ENCODE measurements around the gene ACOT7.

ACOT7 gene

DNA sequence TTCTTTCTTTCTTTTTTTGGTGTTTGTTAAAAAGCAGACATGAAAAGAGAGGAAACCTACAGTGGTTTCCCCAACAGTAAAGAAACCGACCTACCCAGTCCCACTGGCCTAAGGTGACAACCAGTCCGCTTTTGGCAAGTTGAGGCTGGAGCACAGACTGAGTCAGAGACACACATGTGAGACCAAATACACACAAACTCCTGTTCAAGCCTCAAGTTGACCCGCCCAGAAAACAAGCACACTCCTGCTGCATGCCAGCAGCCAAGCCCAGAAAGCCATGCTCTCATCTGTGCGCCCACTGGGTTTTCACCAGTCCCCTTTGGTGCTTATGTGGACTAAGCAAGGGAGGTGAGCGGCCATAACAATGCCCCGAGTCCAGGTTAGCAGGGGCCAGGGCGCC, 68.1 kb downstream of the ACOT7 start:
- no peak for TF ChIP-seq POLR2A (IDR thresholded peaks at IDR 0.05; ENCODE audit: low read depth, low read length)
- TF ChIP-seq PAX5 (IDR thresholded peaks at IDR 0.05; ENCODE audit: insufficient read depth, low read length, severe bottlenecking) = no peak
- TF ChIP-seq SPI1 (IDR thresholded peaks at IDR 0.05; ENCODE audit: low read depth, low read length) = no peak
- no peak for TF ChIP-seq POLR2AphosphoS5 (IDR thresholded peaks at IDR 0.05; ENCODE audit: low read depth, low read length)
- TF ChIP-seq TAF1 (IDR thresholded peaks at IDR 0.05; ENCODE audit: low read depth, low read length) = no peak
- no peak for TF ChIP-seq POU2F2 (IDR thresholded peaks at IDR 0.05; ENCODE audit: low read depth, low read length)
- DNase-seq (ENCODE audit: insufficient read length, low spot score) (no peak), FAIRE-seq (no peak)

GRCh38 chr1:6322161-6322560, 71.4 kb downstream of the ACOT7 start:
- TF ChIP-seq POU2F2 (IDR thresholded peaks at IDR 0.05; ENCODE audit: low read depth, low read length) (no peak), SPI1 (IDR thresholded peaks at IDR 0.05; ENCODE audit: low read depth, low read length) (no peak), POLR2AphosphoS5 (IDR thresholded peaks at IDR 0.05; ENCODE audit: low read depth, low read length) (no peak), POLR2A (IDR thresholded peaks at IDR 0.05; ENCODE audit: low read depth, low read length) (no peak), PAX5 (IDR thresholded peaks at IDR 0.05; ENCODE audit: insufficient read depth, low read length, severe bottlenecking) (no peak), TAF1 (IDR thresholded peaks at IDR 0.05; ENCODE audit: low read depth, low read length) (no peak)
- DNase-seq (ENCODE audit: insufficient read length, low spot score) (no peak), FAIRE-seq (no peak)

GRCh38 chr1:6321205-6321604, 72.4 kb downstream of the ACOT7 start:
- TF ChIP-seq POU2F2 (IDR thresholded peaks at IDR 0.05; ENCODE audit: low read depth, low read length) (no peak), TAF1 (IDR thresholded peaks at IDR 0.05; ENCODE audit: low read depth, low read length) (no peak), POLR2AphosphoS5 (IDR thresholded peaks at IDR 0.05; ENCODE audit: low read depth, low read length) (no peak), POLR2A (IDR thresholded peaks at IDR 0.05; ENCODE audit: low read depth, low read length) (no peak), PAX5 (IDR thresholded peaks at IDR 0.05; ENCODE audit: insufficient read depth, low read length, severe bottlenecking) (no peak), SPI1 (IDR thresholded peaks at IDR 0.05; ENCODE audit: low read depth, low read length) (no peak)
- no peak for FAIRE-seq

DNA sequence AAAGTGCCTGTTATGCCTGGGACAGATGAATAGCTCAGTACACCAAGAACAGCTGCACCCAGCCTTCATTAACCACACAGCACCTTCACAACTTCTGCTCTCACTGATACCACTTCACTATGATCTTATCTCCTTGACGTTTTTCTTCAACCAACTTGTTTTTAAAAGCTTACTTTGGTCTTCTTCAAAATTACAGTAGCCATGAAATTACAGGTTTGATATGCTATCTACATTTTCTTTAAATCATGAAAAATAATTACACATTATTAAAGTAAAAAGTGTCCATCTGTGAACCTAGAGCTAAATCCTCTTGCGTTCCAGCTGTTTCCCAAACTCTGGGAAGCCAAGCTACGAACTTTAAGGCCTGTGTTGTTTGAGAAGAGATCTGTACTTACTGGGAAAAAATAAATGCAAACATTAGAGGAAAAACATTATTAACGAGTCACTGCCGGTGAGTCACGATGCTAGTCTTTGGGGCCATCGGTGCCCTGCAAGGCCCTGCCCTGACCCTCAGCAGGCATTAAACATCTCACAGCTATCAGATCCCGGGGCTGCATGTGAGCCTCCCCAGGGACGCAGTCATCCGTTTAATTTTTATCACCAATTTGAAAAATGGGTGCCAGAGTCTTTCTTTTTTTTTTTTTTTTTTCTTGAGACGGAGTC, 76.3 kb downstream of the ACOT7 start:
- TF ChIP-seq SPI1 (IDR thresholded peaks at IDR 0.05; ENCODE audit: low read depth, low read length) (no peak), PAX5 (IDR thresholded peaks at IDR 0.05; ENCODE audit: insufficient read depth, low read length, severe bottlenecking) (no peak), POLR2A (IDR thresholded peaks at IDR 0.05; ENCODE audit: low read depth, low read length) (no peak), POLR2AphosphoS5 (IDR thresholded peaks at IDR 0.05; ENCODE audit: low read depth, low read length) (no peak), POU2F2 (IDR thresholded peaks at IDR 0.05; ENCODE audit: low read depth, low read length) (no peak)
- FAIRE-seq = no peak
- no peak for DNase-seq (ENCODE audit: insufficient read length, low spot score)

More at GRCh38 chr1:6321205-6321604, 72.4 kb downstream of the ACOT7 start:
- no peak for DNase-seq (ENCODE audit: insufficient read length, low spot score)

- FAIRE-seq = no peak
- TF ChIP-seq TAF1 (IDR thresholded peaks at IDR 0.05; ENCODE audit: low read depth, low read length) = no peak
- no peak for TF ChIP-seq POU2F2 (IDR thresholded peaks at IDR 0.05; ENCODE audit: low read depth, low read length)
- TF ChIP-seq POLR2A (IDR thresholded peaks at IDR 0.05; ENCODE audit: low read depth, low read length) = no peak
- TF ChIP-seq POLR2AphosphoS5 (IDR thresholded peaks at IDR 0.05; ENCODE audit: low read depth, low read length) = no peak
- TF ChIP-seq SPI1 (IDR thresholded peaks at IDR 0.05; ENCODE audit: low read depth, low read length) = no peak
- TF ChIP-seq PAX5 (IDR thresholded peaks at IDR 0.05; ENCODE audit: insufficient read depth, low read length, severe bottlenecking) = no peak
- no peak for DNase-seq (ENCODE audit: insufficient read length, low spot score)
Measured at GRCh38 chr1:6316240-6317097, 77.1 kb downstream of the ACOT7 start.

DNA sequence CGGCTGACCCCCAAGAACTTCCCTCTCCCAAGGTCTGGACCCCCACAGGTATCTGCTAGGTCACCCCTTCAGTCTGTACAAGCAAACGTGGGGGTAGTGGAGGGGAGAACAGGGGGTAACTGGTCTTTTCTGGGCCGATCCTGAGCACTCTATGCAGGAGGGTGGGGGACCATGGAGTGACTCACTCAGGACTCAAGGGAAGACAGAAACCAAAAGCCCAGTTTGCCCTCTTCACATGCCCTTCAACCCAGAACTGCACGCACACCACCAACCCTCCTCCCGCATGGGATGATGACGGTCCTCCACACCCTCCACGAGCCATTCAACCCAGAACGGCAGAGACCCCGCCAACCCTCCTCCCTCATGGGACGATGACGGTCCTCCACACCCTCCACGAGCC, 79.1 kb downstream of the ACOT7 start:
- TF ChIP-seq PAX5 (IDR thresholded peaks at IDR 0.05; ENCODE audit: insufficient read depth, low read length, severe bottlenecking) (no peak), POLR2AphosphoS5 (IDR thresholded peaks at IDR 0.05; ENCODE audit: low read depth, low read length) (no peak), TAF1 (IDR thresholded peaks at IDR 0.05; ENCODE audit: low read depth, low read length) (no peak), POLR2A (IDR thresholded peaks at IDR 0.05; ENCODE audit: low read depth, low read length) (no peak), SPI1 (IDR thresholded peaks at IDR 0.05; ENCODE audit: low read depth, low read length) (no peak), POU2F2 (IDR thresholded peaks at IDR 0.05; ENCODE audit: low read depth, low read length) (no peak)
- DNase-seq (ENCODE audit: insufficient read length, low spot score) (no peak), FAIRE-seq (no peak)

- no peak for TF ChIP-seq POLR2AphosphoS5 (IDR thresholded peaks at IDR 0.05; ENCODE audit: low read depth, low read length)
- TF ChIP-seq PAX5 (IDR thresholded peaks at IDR 0.05; ENCODE audit: insufficient read depth, low read length, severe bottlenecking) = no peak
- no peak for TF ChIP-seq POLR2A (IDR thresholded peaks at IDR 0.05; ENCODE audit: low read depth, low read length)
- TF ChIP-seq SPI1 (IDR thresholded peaks at IDR 0.05; ENCODE audit: low read depth, low read length) = no peak
- no peak for TF ChIP-seq TAF1 (IDR thresholded peaks at IDR 0.05; ENCODE audit: low read depth, low read length)
- TF ChIP-seq POU2F2 (IDR thresholded peaks at IDR 0.05; ENCODE audit: low read depth, low read length) = no peak
- FAIRE-seq (no peak), DNase-seq (ENCODE audit: insufficient read length, low spot score) (no peak)
Measured at GRCh38 chr1:6313393-6314200, 80.0 kb downstream of the ACOT7 start.

DNA sequence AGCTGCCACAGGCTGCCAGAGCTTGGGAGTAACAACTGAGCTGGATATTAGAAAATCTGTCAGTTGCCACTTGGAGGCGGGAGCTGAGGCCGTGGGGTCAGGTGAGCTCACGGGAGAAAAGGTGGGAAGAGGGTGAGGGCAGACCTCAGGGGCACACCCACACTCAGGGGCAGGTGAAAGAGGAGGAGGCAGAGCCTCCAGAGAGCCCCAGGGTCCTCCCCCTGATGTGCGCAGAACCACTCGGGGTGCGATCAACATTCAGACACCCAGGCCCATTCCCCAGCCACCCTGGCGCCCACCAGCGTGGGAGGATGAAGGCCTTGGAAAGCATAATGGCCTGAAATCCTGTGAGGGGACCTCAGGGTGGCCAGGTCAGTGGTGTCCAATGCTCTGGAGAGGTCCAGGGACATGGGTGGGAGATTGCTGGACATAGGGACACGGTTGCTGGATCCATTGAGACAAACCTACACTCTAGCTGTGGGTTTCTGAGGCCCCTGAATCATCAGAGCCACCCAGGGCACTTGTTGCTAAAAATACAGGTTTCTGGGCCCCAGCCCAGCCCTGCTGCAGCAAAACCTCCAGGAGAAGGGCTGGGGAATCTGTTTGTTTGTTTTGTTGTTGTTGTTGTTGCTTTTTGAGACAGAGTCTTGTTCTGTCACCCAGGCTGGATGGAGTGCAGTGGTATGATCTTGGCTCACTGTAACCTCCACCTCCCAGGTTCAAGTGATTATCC, 83.3 kb downstream of the ACOT7 start:
- DNase-seq (ENCODE audit: insufficient read length, low spot score) (no peak), FAIRE-seq (no peak)
- no peak for TF ChIP-seq POU2F2 (IDR thresholded peaks at IDR 0.05; ENCODE audit: low read depth, low read length)
- no peak for TF ChIP-seq POLR2AphosphoS5 (IDR thresholded peaks at IDR 0.05; ENCODE audit: low read depth, low read length)
- no peak for TF ChIP-seq SPI1 (IDR thresholded peaks at IDR 0.05; ENCODE audit: low read depth, low read length)
- TF ChIP-seq POLR2A (IDR thresholded peaks at IDR 0.05; ENCODE audit: low read depth, low read length) = no peak
- no peak for TF ChIP-seq TAF1 (IDR thresholded peaks at IDR 0.05; ENCODE audit: low read depth, low read length)
- TF ChIP-seq PAX5 (IDR thresholded peaks at IDR 0.05; ENCODE audit: insufficient read depth, low read length, severe bottlenecking) = no peak

All from GM12891 (cell line).